T-cell (primary cell): ENCODE measurements around the gene BUD23. TPM values are rescaled to one million over a fixed set of nuclear protein-coding genes. Genes with fewer than 3 reads are reported as not detected.
"Not testable (repeated sequence)": the region's sequence is repeated elsewhere in the genome, so short reads cannot be mapped to it uniquely, and the experiment has no call there.

Experiments used
- ATAC-seq, 4 experiments: fragments of 200-7000 bp in 3 of 4; fragments of 150-1000 bp in 1 of 4; cut with Tn5 transposase; replicated peaks in 1 of 4; 1 replicate in 3 of 4; 2 replicates in 1 of 4; pipeline ENCODE4 v1.10.0; 2021; ENCODE audit warnings: moderate library complexity in 3 of 4, mild to moderate bottlenecking in 2 of 4, moderate number of reproducible peaks in 1 of 4
- CTCF ChIA-PET, 2 donors: fragments of 300-600 bp; sonication (Branson Sonifier 250); formaldehyde crosslinking; loops; one replicate each; lab custom pipeline; 2022; ENCODE audit warnings: antibody characterized with exemption in 2 of 2; lab: Charles Lee
- POLR2A ChIA-PET, 2 donors: fragments of 300-600 bp; sonication (Branson Sonifier 250); formaldehyde crosslinking; loops; one replicate each; lab custom pipeline; 2022; ENCODE audit warnings: antibody characterized with exemption in 2 of 2; lab: Charles Lee
- DNase-seq, 35 experiments: peaks; one replicate each; pipeline versions ENCODE4 v3.0.0 to v3.0.0-alpha.2; 2013 to 2023
- H3K27ac ChIP-seq: one replicate; pipeline ENCODE4 v1.5.1; 2013; ENCODE audit warnings: low read length
- H3K27me3 ChIP-seq, 2 experiments: replicated peaks in 1 of 2; 1 replicate in 1 of 2; 2 replicates in 1 of 2; pipeline versions ENCODE4 v1.6.1 to v1.7.0; 2013; ENCODE audit warnings: low read length in 1 of 2, mixed read lengths in 1 of 2; ENCODE audit not compliant: control insufficient read depth in 2 of 2, insufficient read depth in 2 of 2; ENCODE audit errors: extremely low read depth in 1 of 2
- H3K36me3 ChIP-seq, 2 donors: 1 replicate in 1 of 2; 2 replicates in 1 of 2; pipeline versions ENCODE4 v1.6.1 to v1.7.0; 2013; ENCODE audit warnings: low read length in 1 of 2; ENCODE audit not compliant: control insufficient read depth in 2 of 2, insufficient read depth in 1 of 2; ENCODE audit errors: extremely low read depth in 1 of 2
- H3K4me1 ChIP-seq, 2 experiments: 1 replicate in 1 of 2; 2 replicates in 1 of 2; pipeline versions ENCODE4 v1.6.1 to v1.7.0; 2013; ENCODE audit warnings: low read length in 2 of 2, mixed read lengths in 1 of 2; ENCODE audit not compliant: insufficient read depth in 2 of 2, control insufficient read depth in 1 of 2; ENCODE audit errors: extremely low read depth in 1 of 2
- H3K4me3 ChIP-seq, 2 donors: 1 replicate in 1 of 2; 2 replicates in 1 of 2; pipeline versions ENCODE4 v1.5.1 to v1.7.0; 2013; ENCODE audit warnings: mild to moderate bottlenecking in 2 of 2, low read length in 1 of 2, moderate library complexity in 1 of 2; ENCODE audit not compliant: control insufficient read depth in 1 of 2; ENCODE audit errors: extremely low read depth in 1 of 2
- H3K9me3 ChIP-seq: 2 replicates; pipeline ENCODE4 v1.7.0; 2013
- H3K27ac Mint-ChIP-seq, 2 donors: one replicate each; pipeline ENCODE4 v1.8.0; 2020 to 2021; ENCODE audit warnings: mild to moderate bottlenecking in 2 of 2, mixed read lengths in 2 of 2
- H3K27me3 Mint-ChIP-seq, 2 donors: one replicate each; pipeline ENCODE4 v1.8.0; 2021 to 2022; ENCODE audit warnings: mixed read lengths in 2 of 2
- H3K36me3 Mint-ChIP-seq: one replicate; pipeline ENCODE4 v1.8.0; 2021; ENCODE audit warnings: mixed read lengths
- H3K4me1 Mint-ChIP-seq, 3 donors: one replicate each; pipeline ENCODE4 v1.8.0; 2020 to 2022; ENCODE audit warnings: mixed read lengths in 3 of 3, mild to moderate bottlenecking in 1 of 3
- H3K4me3 Mint-ChIP-seq, 3 donors: one replicate each; pipeline ENCODE4 v1.8.0; 2020 to 2022; ENCODE audit warnings: mild to moderate bottlenecking in 3 of 3, mixed read lengths in 3 of 3, moderate library complexity in 3 of 3
- H3K9me3 Mint-ChIP-seq, 3 donors: one replicate each; pipeline ENCODE4 v1.8.0; 2020 to 2022; ENCODE audit warnings: mixed read lengths in 3 of 3
- WGBS: methylation state at CpG from one replicate; pipeline ENCODE4 v1.1.5; 2013; ENCODE audit warnings: missing lambda C conversion rate; ENCODE audit not compliant: insufficient coverage; 5-methylcytosine and 5-hydroxymethylcytosine counted together
- total RNA-seq, 35 experiments: library from RNA in 6 of 35; stranded (reverse) in 6 of 35; fragments of 120-200 nt in 1 of 35; gene quantifications; one replicate each; pipeline versions ENCODE4 v1.2.1 to v1.2.4 and lab custom pipeline; 2013 to 2026

Gene BUD23
- total RNA-seq, 5 donors from 2014 or later (not counting 1 experiment from before 2014, with no cell fraction given): 66.9 to 90.0 (median 71.2) TPM

GRCh38 chr7:73721377-73721817 lies 38.0 kb downstream of the BUD23 start:
- CTCF ChIA-PET: interaction anchor here (0.5 to 0.7 kb wide), 2 partner anchors 81 to 136 kb away, joined by 3 to 9 read pairs; no protein-coding TSS in a partner anchor
- H3K4me3 ChIP-seq: no peak overlapping the region
- DNase-seq (no peak), ATAC-seq (no peak)
- Mint-ChIP-seq H3K4me1 (peaks cover 22 to 25% (median 24%) of the 10 kb centered on the region in 3 donors), H3K27me3 (peaks cover 4 to 5% of the 10 kb centered on the region in 2 donors), H3K27ac (peak overlapping the region in 1 of 2 donors; percentile 3), H3K4me3 (peak overlapping the region in 2 of 3 donors; percentile 51 to 87), H3K9me3 (no peaks in the 10 kb centered on the region), H3K36me3 (no peaks in the 10 kb centered on the region)
- H3K27me3 ChIP-seq: peaks cover 5 to 33% of the 10 kb centered on the region in 2 experiments
- H3K4me1 ChIP-seq: peaks cover 14 to 40% of the 10 kb centered on the region in 2 experiments
- no peak overlapping the region for H3K27ac ChIP-seq
- WGBS: 84% methylated on average over 3 of the region's 3 CpGs
- H3K36me3 ChIP-seq: no peaks in the 10 kb centered on the region
- no peaks in the 10 kb centered on the region for H3K9me3 ChIP-seq
- POLR2A ChIA-PET: no interaction called here

GRCh38 chr7:73722182-73722581 lies 38.8 kb downstream of the BUD23 start:
- H3K27me3 Mint-ChIP-seq, POLR2A ChIA-PET, H3K9me3 ChIP-seq, H3K4me3 Mint-ChIP-seq, H3K36me3 Mint-ChIP-seq, H3K27ac ChIP-seq, H3K4me3 ChIP-seq, DNase-seq, H3K9me3 Mint-ChIP-seq, H3K36me3 ChIP-seq, ATAC-seq, H3K27ac Mint-ChIP-seq: not testable (repeated sequence)
- peaks cover 17 to 20% (median 19%) of the 10 kb centered on the region in 3 donors for H3K4me1 Mint-ChIP-seq
- 83% methylated on average over 2 of the region's 4 CpGs for WGBS
- CTCF ChIA-PET: interaction anchor here in 1 of 2 donors (0.5 kb wide), 1 partner anchor 81 kb away, joined by 3 read pairs; no protein-coding TSS in a partner anchor
- Histone ChIP-seq H3K4me1 (peaks cover 14 to 33% of the 10 kb centered on the region in 2 experiments), H3K27me3 (peaks cover 5 to 39% of the 10 kb centered on the region in 2 experiments)

- H3K4me3 Mint-ChIP-seq: no peak overlapping the region
- Histone ChIP-seq H3K9me3 (no peaks in the 10 kb centered on the region), H3K4me1 (peaks cover 9 to 27% of the 10 kb centered on the region in 2 experiments), H3K27ac (no peak overlapping the region), H3K4me3 (no peak overlapping the region), H3K27me3 (peaks cover 5 to 40% of the 10 kb centered on the region in 2 experiments), H3K36me3 (no peaks in the 10 kb centered on the region)
- no peaks in the 10 kb centered on the region for H3K9me3 Mint-ChIP-seq
- ATAC-seq (no peak), DNase-seq (no peak)
- peaks cover 11 to 15% (median 14%) of the 10 kb centered on the region in 3 donors for H3K4me1 Mint-ChIP-seq
- no peaks in the 10 kb centered on the region for H3K36me3 Mint-ChIP-seq
- 53% methylated on average over 2 of the region's 6 CpGs for WGBS
- H3K27me3 Mint-ChIP-seq: peaks cover 5 to 6% of the 10 kb centered on the region in 2 donors
- ChIA-PET POLR2A (no interaction called here), CTCF (interaction anchor here in 1 of 2 donors (0.7 kb wide), 1 partner anchor 310 kb away, joined by 5 read pairs; no protein-coding TSS in a partner anchor)
- H3K27ac Mint-ChIP-seq: no peak overlapping the region
Observed at GRCh38 chr7:73722785-73723184, 39.4 kb downstream of the BUD23 start.

- H3K9me3 ChIP-seq: no peaks in the 10 kb centered on the region
- no CpG with 5 or more reads among the region's 3 CpGs for WGBS
- peaks cover 5 to 38% of the 10 kb centered on the region in 2 experiments for H3K27me3 ChIP-seq
- no peaks in the 10 kb centered on the region for H3K36me3 ChIP-seq
- ATAC-seq (no peak), DNase-seq (no peak)
- no peak overlapping the region for H3K4me3 ChIP-seq
- CTCF ChIA-PET: interaction anchor here (0.7 kb wide), 3 partner anchors 8 to 60 kb away, joined by 3 to 6 read pairs (median 5); partner anchors contain the start of gene CLDN3 (in 1 of the 2)
- Mint-ChIP-seq H3K4me3 (no peak overlapping the region), H3K27me3 (peaks cover 13 to 14% of the 10 kb centered on the region in 2 donors), H3K9me3 (no peaks in the 10 kb centered on the region), H3K4me1 (peaks cover 3 to 9% (median 7%) of the 10 kb centered on the region in 3 donors), H3K27ac (no peak overlapping the region), H3K36me3 (no peaks in the 10 kb centered on the region)
- H3K27ac ChIP-seq: no peak overlapping the region
- POLR2A ChIA-PET: no interaction called here
- peaks cover 0 to 16% of the 10 kb centered on the region in 2 experiments for H3K4me1 ChIP-seq
Observed at GRCh38 chr7:73723813-73724212, 40.4 kb downstream of the BUD23 start.

GRCh38 chr7:73726083-73726466 lies 42.7 kb downstream of the BUD23 start:
- no peaks in the 10 kb centered on the region for H3K9me3 Mint-ChIP-seq
- peaks cover 10 to 13% of the 10 kb centered on the region in 2 donors for H3K27me3 Mint-ChIP-seq
- H3K36me3 Mint-ChIP-seq: no peaks in the 10 kb centered on the region
- H3K27ac Mint-ChIP-seq: no peak overlapping the region
- POLR2A ChIA-PET: interaction anchor here in 1 of 2 donors (0.5 kb wide), 1 partner anchor 40 kb away, joined by 3 read pairs; no protein-coding TSS in a partner anchor
- H3K4me3 Mint-ChIP-seq: no peak overlapping the region
- Histone ChIP-seq H3K27ac (no peak overlapping the region), H3K36me3 (no peaks in the 10 kb centered on the region), H3K4me1 (peaks cover 0 to 5% of the 10 kb centered on the region in 2 experiments), H3K9me3 (no peaks in the 10 kb centered on the region), H3K27me3 (peaks cover 2 to 33% of the 10 kb centered on the region in 2 experiments), H3K4me3 (no peak overlapping the region)
- no peaks in the 10 kb centered on the region for H3K4me1 Mint-ChIP-seq
- ATAC-seq: peak; percentile 8 to 53 (median 18)
- DNase-seq: no peak
- CTCF ChIA-PET: interaction anchor here (0.8 to 1.5 kb wide), 6 partner anchors 8 to 119 kb away, joined by 3 to 12 read pairs (median 6); no protein-coding TSS in a partner anchor
- 91% methylated on average over 1 of the region's 1 CpG for WGBS

- no peaks in the 10 kb centered on the region for H3K9me3 ChIP-seq
- peaks cover 0 to 33% of the 10 kb centered on the region in 2 experiments for H3K27me3 ChIP-seq
- WGBS: no CpG with 5 or more reads among the region's 3 CpGs
- H3K4me1 Mint-ChIP-seq: no peaks in the 10 kb centered on the region
- peaks cover 0 to 5% of the 10 kb centered on the region in 2 experiments for H3K4me1 ChIP-seq
- DNase-seq: no peak
- H3K27me3 Mint-ChIP-seq: peaks cover 10 to 15% of the 10 kb centered on the region in 2 donors
- no peak for ATAC-seq
- H3K9me3 Mint-ChIP-seq: no peaks in the 10 kb centered on the region
- H3K4me3 Mint-ChIP-seq: no peak overlapping the region
- H3K36me3 Mint-ChIP-seq: no peaks in the 10 kb centered on the region
- no peaks in the 10 kb centered on the region for H3K36me3 ChIP-seq
- no peak overlapping the region for H3K27ac Mint-ChIP-seq
- no peak overlapping the region for H3K27ac ChIP-seq
- H3K4me3 ChIP-seq: no peak overlapping the region
- ChIA-PET POLR2A (no interaction called here), CTCF (interaction anchor here (1.0 to 1.8 kb wide), 4 partner anchors 11 to 223 kb away, joined by 3 to 6 read pairs (median 4); no protein-coding TSS in a partner anchor)
Observed at GRCh38 chr7:73727952-73728351, 44.6 kb downstream of the BUD23 start.
